Uterus (tissue), 4 donors: Measurements from ENCODE around the gene AGBL1. TPM values are rescaled to one million over a fixed set of nuclear protein-coding genes. Genes with fewer than 3 reads are reported as not detected.
A peak's percentile ranks its signal among the peaks of the same experiment; 100 is the strongest.

Source experiments
- DNase-seq, 2 donors: peaks; one replicate each; pipeline ENCODE4 v3.0.0-alpha.2; 2019 to 2020
- H3K27ac ChIP-seq, 2 donors: fragments of 200-600 bp; sonication (generic); 1 replicate in 1 of 2; 2 replicates in 1 of 2; pipeline ENCODE4 v1.5.1; 2016 to 2018
- H3K27me3 ChIP-seq, 2 donors: fragments of 200-600 bp; sonication (generic); one replicate each; pipeline ENCODE4 v1.5.1; 2018 to 2019; ENCODE audit warnings: control low read depth in 1 of 2
- H3K36me3 ChIP-seq, 2 donors: fragments of 200-600 bp; sonication (generic); one replicate each; pipeline ENCODE4 v1.5.1; 2019; ENCODE audit warnings: control low read depth in 1 of 2
- H3K4me1 ChIP-seq, 2 donors: fragments of 200-600 bp; sonication (generic); one replicate each; pipeline ENCODE4 v1.5.1; 2018 to 2019; ENCODE audit warnings: control low read depth in 1 of 2
- H3K4me3 ChIP-seq, 2 donors: fragments of 200-600 bp; sonication (generic); 1 replicate in 1 of 2; 2 replicates in 1 of 2; pipeline ENCODE4 v1.5.1; 2018 to 2019; ENCODE audit warnings: mild to moderate bottlenecking in 1 of 2
- H3K9me3 ChIP-seq, 2 donors: fragments of 200-600 bp; sonication (generic); one replicate each; pipeline ENCODE4 v1.5.1; 2019; ENCODE audit warnings: control low read depth in 1 of 2
- POLR2A ChIP-seq, 2 donors: fragments of 450-650 bp; IDR thresholded peaks; one replicate each; pipeline ENCODE4 v1.6.1; 2016; ENCODE audit warnings: antibody characterized with exemption in 2 of 2, mild to moderate bottlenecking in 1 of 2, moderate library complexity in 1 of 2
- intact Hi-C: fragments of 100-400 bp; cut with DNase I; formaldehyde crosslinking; loops from one replicate; pipeline ENCODE4 v1.15.1; 2023; ENCODE audit warnings: low total_unique reads
- total RNA-seq, 4 donors: library from RNA; depleted of rRNA in 3 of 4; stranded (reverse); fragments of >200 nt in 3 of 4; gene quantifications; one replicate each; pipeline versions ENCODE4 v1.1.0 to v1.2.4, GENCODE V29; 2014 to 2023
- TF ChIP-seq, protein P1 (sequence below), 4 experiments: fragments of 200-600 bp in 2 of 4; fragments of 450-650 bp in 2 of 4; sonication (generic) in 2 of 4; IDR thresholded peaks; one replicate each; pipeline ENCODE4 v1.5.1; 2016 to 2019; ENCODE audit warnings: antibody characterized with exemption in 4 of 4, mild to moderate bottlenecking in 2 of 4, moderate library complexity in 1 of 4
- donor health status: DM: yes; HTN: yes; CAD: no.

Gene AGBL1
- total RNA-seq, 4 donors from 2014 or later, result 0.07 TPM; not detected in 3

DNA sequence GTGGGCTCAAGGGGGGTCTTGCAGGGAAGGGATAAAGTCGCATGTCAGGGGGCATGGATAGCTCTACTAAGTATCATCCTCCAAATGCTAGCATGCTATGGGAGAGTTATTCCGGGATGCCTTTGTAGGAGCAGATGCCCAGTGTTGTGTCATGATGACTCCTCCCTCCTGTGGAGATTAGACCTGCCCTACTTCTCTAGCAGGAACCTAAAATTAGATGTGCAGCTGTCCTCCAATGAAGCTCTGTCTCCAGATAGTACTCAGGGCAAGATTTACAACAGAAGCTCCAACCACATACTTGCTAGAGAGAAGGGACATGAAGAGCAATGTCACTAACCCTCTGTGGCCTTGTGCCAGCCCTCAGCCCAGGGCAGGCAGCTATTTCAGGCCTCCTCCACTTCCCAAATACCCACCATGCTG is 82.5 kb downstream of the AGBL1 start:
- Histone ChIP-seq H3K9me3 (no peaks in the 10 kb centered on the region), H3K36me3 (no peaks in the 10 kb centered on the region), H3K4me1 (no peaks in the 10 kb centered on the region), H3K27ac (peak overlapping the region in 1 of 2 donors; percentile 76), H3K4me3 (no peak overlapping the region), H3K27me3 (no peaks in the 10 kb centered on the region)
- intact Hi-C loops, result no loop called here
- TF ChIP-seq POLR2A (IDR thresholded peaks at IDR 0.05), result no peak
- TF ChIP-seq, protein P1, sequence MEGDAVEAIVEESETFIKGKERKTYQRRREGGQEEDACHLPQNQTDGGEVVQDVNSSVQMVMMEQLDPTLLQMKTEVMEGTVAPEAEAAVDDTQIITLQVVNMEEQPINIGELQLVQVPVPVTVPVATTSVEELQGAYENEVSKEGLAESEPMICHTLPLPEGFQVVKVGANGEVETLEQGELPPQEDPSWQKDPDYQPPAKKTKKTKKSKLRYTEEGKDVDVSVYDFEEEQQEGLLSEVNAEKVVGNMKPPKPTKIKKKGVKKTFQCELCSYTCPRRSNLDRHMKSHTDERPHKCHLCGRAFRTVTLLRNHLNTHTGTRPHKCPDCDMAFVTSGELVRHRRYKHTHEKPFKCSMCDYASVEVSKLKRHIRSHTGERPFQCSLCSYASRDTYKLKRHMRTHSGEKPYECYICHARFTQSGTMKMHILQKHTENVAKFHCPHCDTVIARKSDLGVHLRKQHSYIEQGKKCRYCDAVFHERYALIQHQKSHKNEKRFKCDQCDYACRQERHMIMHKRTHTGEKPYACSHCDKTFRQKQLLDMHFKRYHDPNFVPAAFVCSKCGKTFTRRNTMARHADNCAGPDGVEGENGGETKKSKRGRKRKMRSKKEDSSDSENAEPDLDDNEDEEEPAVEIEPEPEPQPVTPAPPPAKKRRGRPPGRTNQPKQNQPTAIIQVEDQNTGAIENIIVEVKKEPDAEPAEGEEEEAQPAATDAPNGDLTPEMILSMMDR (IDR thresholded peaks at IDR 0.05), result no peak
- DNase-seq, result no peak

DNA sequence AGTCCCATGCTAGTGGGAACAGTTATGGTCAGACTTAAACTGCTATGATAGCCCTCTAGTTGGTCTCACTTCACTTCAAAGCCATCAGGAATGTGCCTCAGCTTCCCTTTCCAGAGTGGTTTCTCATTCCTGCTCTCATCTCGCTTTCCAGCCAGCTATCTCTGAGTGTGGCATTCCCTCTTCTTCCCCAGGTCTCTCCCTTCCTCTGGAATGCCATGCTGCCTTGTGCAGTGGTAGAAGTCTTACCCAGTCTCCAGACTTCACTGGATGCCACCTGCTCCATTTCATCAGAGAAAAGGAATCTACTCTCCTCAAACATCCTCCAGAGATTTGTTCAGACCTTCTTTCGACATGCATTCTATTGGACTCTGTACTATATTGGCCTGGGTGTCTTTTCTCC is 83.0 kb downstream of the AGBL1 start:
- Histone ChIP-seq H3K9me3 (no peaks in the 10 kb centered on the region), H3K4me3 (no peak overlapping the region), H3K4me1 (no peaks in the 10 kb centered on the region), H3K36me3 (no peaks in the 10 kb centered on the region), H3K27me3 (no peaks in the 10 kb centered on the region), H3K27ac (peak overlapping the region in 1 of 2 donors; percentile 76)
- TF ChIP-seq POLR2A (IDR thresholded peaks at IDR 0.05), result no peak
- TF ChIP-seq, protein P1 (IDR thresholded peaks at IDR 0.05), result no peak
- no peak for DNase-seq
- intact Hi-C loops, result no loop called here

DNA sequence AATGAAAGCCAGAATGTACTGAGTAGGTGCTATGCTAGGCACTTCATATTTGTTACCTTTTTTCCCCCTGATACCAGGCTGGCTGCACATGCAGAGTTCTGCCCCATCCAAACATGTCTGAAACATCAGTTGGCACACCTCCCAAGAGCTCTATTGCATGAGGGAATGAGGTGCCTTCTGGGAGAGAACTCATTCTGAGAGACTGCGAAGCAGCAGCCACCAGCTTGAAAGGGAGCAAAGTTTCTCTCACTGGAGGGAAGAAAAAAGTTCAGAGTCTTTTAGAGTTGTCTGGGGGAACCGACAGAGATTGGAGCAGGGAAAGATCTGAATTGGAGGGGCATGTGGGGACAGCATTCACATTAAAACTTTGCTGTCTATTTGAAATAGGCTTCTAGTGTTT is 84.1 kb downstream of the AGBL1 start:
- Histone ChIP-seq H3K36me3 (no peaks in the 10 kb centered on the region), H3K4me3 (no peak overlapping the region), H3K9me3 (no peaks in the 10 kb centered on the region), H3K27ac (peak overlapping the region; percentile 62 to 76), H3K4me1 (no peaks in the 10 kb centered on the region), H3K27me3 (no peaks in the 10 kb centered on the region)
- peak; percentile 43 to 57 for DNase-seq
- no peak for TF ChIP-seq POLR2A (IDR thresholded peaks at IDR 0.05)
- TF ChIP-seq, protein P1 (IDR thresholded peaks at IDR 0.05), result no peak
- intact Hi-C loops, result no loop called here

DNA sequence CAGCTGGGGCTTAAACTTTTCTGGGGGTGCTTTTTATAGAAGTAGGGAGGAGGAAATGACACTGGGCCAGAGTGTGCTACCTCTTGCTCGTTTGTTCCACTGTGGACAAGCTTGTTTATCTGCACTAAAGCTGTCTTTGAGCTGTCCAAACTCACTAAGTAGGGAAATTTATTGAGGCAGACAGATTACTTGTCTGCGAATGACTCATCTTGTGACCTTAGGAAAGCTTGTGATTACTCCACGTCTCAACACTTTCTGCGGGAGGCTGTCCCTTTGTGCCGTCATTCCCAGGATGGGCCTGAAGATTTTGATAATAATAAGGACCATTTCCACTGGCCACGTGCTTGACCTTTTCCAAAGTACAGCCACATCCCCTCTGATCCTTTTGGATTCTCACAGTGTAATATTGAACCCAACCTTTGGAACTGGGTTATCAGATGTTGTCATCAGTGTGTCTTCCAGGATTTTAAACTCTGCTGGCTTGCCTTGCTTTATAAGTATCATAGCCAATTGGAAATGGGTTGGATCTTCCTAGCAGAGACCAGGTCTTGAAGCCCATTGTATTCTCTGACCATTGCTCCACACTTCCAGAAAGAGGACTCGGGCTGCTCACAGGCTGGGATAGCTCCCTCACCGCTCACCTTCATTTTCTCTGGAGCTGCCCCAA is 84.7 kb downstream of the AGBL1 start:
- peak; percentile 62 to 66 for DNase-seq
- H3K27ac ChIP-seq, result peak overlapping the region; percentile 73 to 76

More for the DNA sequence above, 84.7 kb downstream of the AGBL1 start:
- Histone ChIP-seq H3K9me3 (no peaks in the 10 kb centered on the region), H3K27me3 (no peaks in the 10 kb centered on the region), H3K4me3 (no peak overlapping the region), H3K36me3 (no peaks in the 10 kb centered on the region), H3K4me1 (no peaks in the 10 kb centered on the region)
- TF ChIP-seq, protein P1 (IDR thresholded peaks at IDR 0.05), result no peak
- TF ChIP-seq POLR2A (IDR thresholded peaks at IDR 0.05), result no peak
- intact Hi-C loops, result no loop called here
